C4-2B (cell line): ENCODE measurements around the gene KCP.

Source experiments
- H3K27ac ChIP-seq: fragments of 450-650 bp; 2 replicates; pipeline ENCODE4 v1.5.1; 2017
- ZFX ChIP-seq: fragments of 450-650 bp; IDR thresholded peaks from 2 replicates; pipeline ENCODE4 v1.6.1; 2017
- TF ChIP-seq, protein P1 (sequence below): fragments of 450-650 bp; conservative IDR thresholded peaks from 2 replicates; pipeline ENCODE4 v1.5.1; 2017; ENCODE audit warnings: mild to moderate bottlenecking

KCP gene

DNA sequence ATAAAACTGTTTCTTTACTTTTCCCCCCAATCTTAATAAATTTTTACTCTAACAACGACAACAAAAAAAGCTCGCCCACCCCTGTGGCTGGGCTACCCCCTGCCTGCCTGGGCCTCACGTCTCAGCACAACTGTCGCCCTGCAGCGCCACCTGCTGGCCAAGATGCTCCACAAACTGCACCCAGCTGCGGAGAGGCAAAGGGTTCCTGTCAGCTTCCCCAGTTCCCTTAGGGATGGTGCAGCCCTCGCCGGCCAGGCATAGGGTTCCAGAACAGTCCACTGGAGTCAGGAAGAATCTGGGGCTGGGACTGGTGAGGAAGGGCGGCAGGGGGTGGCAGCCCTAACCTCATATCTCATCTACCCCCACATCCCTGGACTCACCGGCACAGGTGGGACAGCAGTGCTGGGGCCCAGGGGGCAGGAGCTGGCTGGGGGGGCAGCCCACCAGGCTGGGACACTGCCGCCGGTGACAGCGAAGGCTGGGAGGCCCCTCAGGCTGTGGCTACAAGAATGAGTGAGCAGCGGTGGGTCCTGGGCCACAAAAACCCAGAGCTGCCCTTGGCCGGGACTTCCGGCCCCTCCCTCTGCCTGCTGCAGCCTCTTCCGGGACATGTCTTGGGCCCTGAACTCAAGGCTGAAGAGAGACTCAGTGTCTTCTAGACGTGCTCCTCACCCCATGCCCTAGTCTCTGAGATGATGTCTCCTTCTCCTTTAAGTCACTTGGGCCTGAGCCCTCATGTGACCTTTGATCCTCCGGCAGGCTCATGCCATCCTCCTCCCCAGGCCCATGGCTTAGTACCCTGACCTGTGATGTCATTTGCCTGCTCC, 26.7 kb downstream of the KCP start:
- TF ChIP-seq, protein P1, sequence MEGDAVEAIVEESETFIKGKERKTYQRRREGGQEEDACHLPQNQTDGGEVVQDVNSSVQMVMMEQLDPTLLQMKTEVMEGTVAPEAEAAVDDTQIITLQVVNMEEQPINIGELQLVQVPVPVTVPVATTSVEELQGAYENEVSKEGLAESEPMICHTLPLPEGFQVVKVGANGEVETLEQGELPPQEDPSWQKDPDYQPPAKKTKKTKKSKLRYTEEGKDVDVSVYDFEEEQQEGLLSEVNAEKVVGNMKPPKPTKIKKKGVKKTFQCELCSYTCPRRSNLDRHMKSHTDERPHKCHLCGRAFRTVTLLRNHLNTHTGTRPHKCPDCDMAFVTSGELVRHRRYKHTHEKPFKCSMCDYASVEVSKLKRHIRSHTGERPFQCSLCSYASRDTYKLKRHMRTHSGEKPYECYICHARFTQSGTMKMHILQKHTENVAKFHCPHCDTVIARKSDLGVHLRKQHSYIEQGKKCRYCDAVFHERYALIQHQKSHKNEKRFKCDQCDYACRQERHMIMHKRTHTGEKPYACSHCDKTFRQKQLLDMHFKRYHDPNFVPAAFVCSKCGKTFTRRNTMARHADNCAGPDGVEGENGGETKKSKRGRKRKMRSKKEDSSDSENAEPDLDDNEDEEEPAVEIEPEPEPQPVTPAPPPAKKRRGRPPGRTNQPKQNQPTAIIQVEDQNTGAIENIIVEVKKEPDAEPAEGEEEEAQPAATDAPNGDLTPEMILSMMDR = peak; percentile 99
- TF ChIP-seq ZFX = no peak
- H3K27ac ChIP-seq = no peak overlapping the region

DNA sequence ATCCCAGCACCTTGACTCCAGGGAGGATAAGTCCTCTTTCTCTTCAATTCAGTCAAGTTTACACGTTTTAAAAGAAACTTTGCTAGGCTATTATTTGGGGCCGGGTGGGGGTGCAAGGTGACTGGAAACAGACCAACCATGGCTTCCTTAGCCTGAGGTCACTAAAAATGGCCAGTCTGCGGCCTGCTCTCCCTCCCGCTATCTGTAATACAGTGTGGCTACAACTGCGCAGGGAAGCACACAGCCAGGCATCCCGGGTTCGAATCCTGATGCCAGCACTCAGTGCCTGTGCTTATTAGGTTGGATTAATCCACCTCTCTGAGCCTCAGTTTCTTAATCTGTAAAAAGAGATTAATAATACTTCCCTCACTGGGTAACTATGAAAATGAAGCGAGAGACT, 28.4 kb downstream of the KCP start:
- TF ChIP-seq, protein P1 = no peak
- no peak for TF ChIP-seq ZFX
- H3K27ac ChIP-seq = no peak overlapping the region

DNA sequence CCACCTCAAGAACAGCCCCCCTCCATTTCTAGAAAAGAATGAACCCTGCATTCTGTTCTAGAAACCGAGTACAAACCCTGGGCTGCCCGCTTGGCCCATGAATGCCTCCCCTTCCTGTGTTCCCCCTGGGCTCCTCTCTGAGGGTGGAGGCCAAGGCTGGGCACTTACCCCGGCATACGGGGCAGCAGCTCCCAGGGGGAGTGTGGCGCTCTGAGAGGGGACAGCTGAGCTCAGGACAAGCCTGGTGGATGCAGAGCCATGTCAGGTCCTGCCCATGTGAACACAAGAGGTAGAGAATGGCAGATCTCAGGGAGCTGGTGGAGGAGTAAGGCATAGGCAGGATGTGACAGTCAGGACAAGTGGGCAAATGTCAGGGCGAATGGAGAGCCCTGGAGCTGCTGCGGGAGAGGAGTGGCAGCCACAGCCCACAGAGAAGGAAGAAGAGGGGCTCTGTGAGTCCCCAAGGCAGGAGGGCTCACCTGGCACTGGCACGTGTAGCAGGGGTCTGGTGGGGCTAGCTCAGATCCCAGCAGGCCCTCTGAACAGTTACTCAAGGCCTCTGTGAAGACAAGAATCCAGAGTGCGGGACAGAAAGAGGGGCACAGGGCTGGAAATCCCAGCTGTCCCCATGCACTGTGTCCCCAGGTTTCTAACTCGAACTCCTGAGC, 28.9 kb downstream of the KCP start:
- no peak overlapping the region for H3K27ac ChIP-seq
- TF ChIP-seq ZFX = no peak
- TF ChIP-seq, protein P1 = no peak

DNA sequence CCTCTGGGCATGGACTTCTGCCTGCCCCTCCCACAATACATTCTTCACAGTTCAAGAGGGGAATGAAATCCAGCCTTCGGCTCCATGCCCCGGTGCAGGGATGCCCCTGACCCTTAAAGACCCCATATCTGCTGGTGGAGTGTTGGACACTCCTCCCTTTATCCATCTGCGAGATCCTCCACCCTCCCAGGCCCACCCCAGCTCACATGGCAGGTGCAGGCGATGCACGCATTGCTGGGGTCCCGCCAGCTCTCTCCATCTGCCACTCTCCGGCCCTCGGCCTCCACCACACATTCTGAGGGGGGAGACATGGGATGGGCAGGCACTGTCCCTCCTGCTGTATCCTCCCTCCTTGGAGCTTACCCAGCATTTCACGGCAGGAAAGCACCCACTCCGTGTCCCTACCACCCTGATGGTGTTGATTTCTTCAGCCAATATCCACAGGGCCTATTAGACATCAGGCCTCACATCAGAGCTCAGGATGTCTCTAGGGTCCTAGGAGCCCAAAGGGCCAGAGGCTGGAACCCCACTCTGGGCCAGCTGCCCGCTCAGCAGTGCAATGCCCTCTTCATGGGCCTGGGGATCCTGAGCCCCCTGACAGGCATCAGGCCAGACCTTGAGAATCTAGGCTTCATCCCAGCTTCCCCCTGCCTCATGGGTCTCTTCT, 29.6 kb downstream of the KCP start:
- no peak overlapping the region; the same call in 1 of the 2 replicates for H3K27ac ChIP-seq
- TF ChIP-seq ZFX = no peak
- TF ChIP-seq, protein P1 = no peak

DNA sequence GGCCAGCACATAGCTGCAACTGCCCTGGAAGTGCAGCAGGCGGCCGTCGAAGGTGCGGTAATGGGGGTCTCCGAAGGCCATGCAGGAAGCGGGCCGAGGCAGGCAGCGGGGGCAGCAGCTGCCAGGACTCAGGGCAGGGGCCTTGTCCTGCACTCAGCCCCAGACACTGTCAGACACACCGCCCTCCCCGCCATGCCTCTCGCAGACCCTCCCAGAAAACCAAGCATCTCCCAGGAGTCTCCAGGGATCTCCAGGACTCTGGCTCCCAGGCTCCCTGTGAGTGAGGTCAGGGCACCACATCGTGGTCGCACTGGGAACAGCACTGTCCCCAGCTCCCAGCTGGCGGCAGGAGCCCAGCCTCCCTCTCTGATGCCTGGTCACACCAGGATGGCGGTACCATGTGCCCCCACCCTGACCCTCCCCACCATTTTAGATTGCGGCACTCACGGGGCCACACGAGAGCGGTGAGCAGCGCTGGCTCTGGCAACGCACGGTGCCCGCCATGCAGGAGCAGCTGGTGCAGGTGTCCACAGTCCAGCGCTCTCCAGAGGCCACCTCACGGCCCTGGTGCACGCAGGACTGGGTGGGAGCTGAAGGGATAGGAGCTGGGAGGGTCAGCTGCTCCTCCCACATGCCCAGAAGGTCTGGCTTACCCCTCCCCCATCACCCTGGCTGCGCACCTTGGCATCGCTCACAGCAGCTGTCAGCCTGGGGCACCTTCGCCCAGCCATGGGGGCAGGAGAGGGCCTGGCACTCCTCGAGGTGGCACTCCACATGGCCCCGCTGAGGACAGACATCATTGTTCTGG, 30.4 kb downstream of the KCP start:
- TF ChIP-seq, protein P1 = peak; percentile 98
- TF ChIP-seq ZFX = no peak
- H3K27ac ChIP-seq = peak overlapping the region; percentile 62

DNA sequence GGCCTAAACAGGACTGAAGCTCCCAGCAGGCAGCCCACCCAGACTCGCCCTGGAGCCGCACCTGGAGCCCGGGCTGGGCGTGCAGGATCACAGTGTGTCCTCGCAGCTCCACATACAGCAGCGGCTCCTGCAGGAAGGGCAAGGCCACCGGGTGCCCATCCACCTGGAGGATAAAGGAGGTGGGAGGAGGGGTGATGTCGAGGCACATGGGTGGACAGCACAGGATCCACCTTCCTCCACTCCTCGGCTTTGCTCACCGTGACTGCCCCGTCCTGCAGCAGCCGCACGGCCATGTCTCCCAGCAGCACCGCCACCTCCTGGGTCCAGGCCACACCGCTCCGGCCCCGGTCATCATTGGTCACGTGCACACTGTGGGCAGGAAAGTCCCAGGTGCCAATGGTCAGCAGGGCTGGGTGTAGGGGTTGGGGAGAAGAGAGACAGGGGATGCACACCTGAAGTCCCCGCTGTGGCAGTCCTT, 31.0 kb downstream of the KCP start:
- H3K27ac ChIP-seq = peak overlapping the region; percentile 62
- TF ChIP-seq, protein P1 = no peak
- no peak for TF ChIP-seq ZFX
